Measurements from ENCODE around the gene RC3H1. TPM values are rescaled to one million over a fixed set of nuclear protein-coding genes. Genes with fewer than 3 reads are reported as not detected.
"Not testable (repeated sequence)": the region's sequence is repeated elsewhere in the genome, so short reads cannot be mapped to it uniquely, and the experiment has no call there.

RC3H1 gene
- total RNA-seq, 1 experiment from 2014 or later = 29.2 TPM

- no peak overlapping the region for H3K27ac Mint-ChIP-seq (ENCODE audit: unreplicated experiment)
- intact Hi-C loops (cut with micrococcal nuclease; ENCODE audit: unreplicated experiment) = loop anchor here (10.0 kb wide), 2 partner anchors 87 to 227 kb away; no protein-coding TSS in a partner anchor
- BruUV-seq (replicated peaks) = no TSS peak
These were observed 34.1 kb downstream of the RC3H1 start for GRCh38 chr1:173988068-173988467.

DNA sequence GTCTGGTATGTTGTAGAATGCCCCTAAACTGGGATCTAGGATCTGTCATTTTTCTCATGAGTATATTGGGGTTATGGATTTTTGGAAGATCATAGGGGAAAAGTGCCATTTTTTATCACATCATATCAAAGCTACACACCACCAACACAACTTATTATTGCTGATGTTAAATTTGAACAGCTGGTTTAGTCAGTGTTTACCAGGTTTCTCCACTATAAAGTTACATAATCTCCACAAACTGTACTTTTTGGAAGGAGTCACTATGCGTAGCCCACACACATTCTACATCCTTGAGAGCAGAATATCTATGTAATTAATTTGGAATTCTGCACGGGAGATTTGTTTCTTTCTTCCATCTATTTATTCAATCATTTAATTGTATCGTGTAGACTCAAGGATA, 35.2 kb downstream of the RC3H1 start:
- Mint-ChIP-seq H3K27me3 (ENCODE audit: insufficient read depth, unreplicated experiment) (no peaks in the 10 kb centered on the region), H3K4me1 (ENCODE audit: low read depth, unreplicated experiment) (no peaks in the 10 kb centered on the region), H3K27ac (ENCODE audit: unreplicated experiment) (no peak overlapping the region), H3K9me3 (ENCODE audit: unreplicated experiment) (no peaks in the 10 kb centered on the region), H3K36me3 (ENCODE audit: insufficient read depth, unreplicated experiment) (peaks cover 34% of the 10 kb centered on the region), H3K4me3 (ENCODE audit: unreplicated experiment) (no peak overlapping the region)
- no TSS peak for BruUV-seq (replicated peaks)
- Histone ChIP-seq H3K36me3 (ENCODE audit: control insufficient read depth, insufficient read depth, low read length) (peaks cover 2% of the 10 kb centered on the region), H3K9me3 (no peaks in the 10 kb centered on the region), H3K4me1 (no peaks in the 10 kb centered on the region), H3K27me3 (replicated peaks; ENCODE audit: control insufficient read depth, insufficient read depth, low read length) (no peaks in the 10 kb centered on the region), H3K4me3 (ENCODE audit: low read depth, low read length) (no peak overlapping the region)
- no peak for DNase-seq
- POLR2A ChIA-PET = no interaction called here
- CTCF ChIA-PET = no interaction called here
- intact Hi-C loops (cut with micrococcal nuclease; ENCODE audit: unreplicated experiment) = loop anchor here (10.0 kb wide), 2 partner anchors 88 to 228 kb away; no protein-coding TSS in a partner anchor
- TF ChIP-seq, protein P1, sequence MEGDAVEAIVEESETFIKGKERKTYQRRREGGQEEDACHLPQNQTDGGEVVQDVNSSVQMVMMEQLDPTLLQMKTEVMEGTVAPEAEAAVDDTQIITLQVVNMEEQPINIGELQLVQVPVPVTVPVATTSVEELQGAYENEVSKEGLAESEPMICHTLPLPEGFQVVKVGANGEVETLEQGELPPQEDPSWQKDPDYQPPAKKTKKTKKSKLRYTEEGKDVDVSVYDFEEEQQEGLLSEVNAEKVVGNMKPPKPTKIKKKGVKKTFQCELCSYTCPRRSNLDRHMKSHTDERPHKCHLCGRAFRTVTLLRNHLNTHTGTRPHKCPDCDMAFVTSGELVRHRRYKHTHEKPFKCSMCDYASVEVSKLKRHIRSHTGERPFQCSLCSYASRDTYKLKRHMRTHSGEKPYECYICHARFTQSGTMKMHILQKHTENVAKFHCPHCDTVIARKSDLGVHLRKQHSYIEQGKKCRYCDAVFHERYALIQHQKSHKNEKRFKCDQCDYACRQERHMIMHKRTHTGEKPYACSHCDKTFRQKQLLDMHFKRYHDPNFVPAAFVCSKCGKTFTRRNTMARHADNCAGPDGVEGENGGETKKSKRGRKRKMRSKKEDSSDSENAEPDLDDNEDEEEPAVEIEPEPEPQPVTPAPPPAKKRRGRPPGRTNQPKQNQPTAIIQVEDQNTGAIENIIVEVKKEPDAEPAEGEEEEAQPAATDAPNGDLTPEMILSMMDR (IDR thresholded peaks at IDR 0.05; ENCODE audit: insufficient read depth in 1 of 2, low read depth in 1 of 2, low read length in 1 of 2, severe bottlenecking in 1 of 2, unreplicated experiment in 1 of 2) = no peak

More at GRCh38 chr1:173988068-173988467, 34.1 kb downstream of the RC3H1 start:
- no peak overlapping the region for H3K4me3 ChIP-seq (ENCODE audit: low read depth, low read length)
- Mint-ChIP-seq H3K36me3 (ENCODE audit: insufficient read depth, unreplicated experiment) (peaks cover 43% of the 10 kb centered on the region), H3K27me3 (ENCODE audit: insufficient read depth, unreplicated experiment) (no peaks in the 10 kb centered on the region), H3K4me1 (ENCODE audit: low read depth, unreplicated experiment) (no peaks in the 10 kb centered on the region), H3K9me3 (ENCODE audit: unreplicated experiment) (no peaks in the 10 kb centered on the region), H3K4me3 (ENCODE audit: unreplicated experiment) (no peak overlapping the region)
- H3K4me1 ChIP-seq = no peaks in the 10 kb centered on the region
- no peaks in the 10 kb centered on the region for H3K27me3 ChIP-seq (replicated peaks; ENCODE audit: control insufficient read depth, insufficient read depth, low read length)
- TF ChIP-seq, protein P1 (IDR thresholded peaks at IDR 0.05; ENCODE audit: insufficient read depth in 1 of 2, low read depth in 1 of 2, low read length in 1 of 2, severe bottlenecking in 1 of 2, unreplicated experiment in 1 of 2) = no peak
- H3K9me3 ChIP-seq = no peaks in the 10 kb centered on the region
- ChIA-PET POLR2A (no interaction called here), CTCF (interaction anchor here (0.9 kb wide), 1 partner anchor 17 kb away, joined by 4 read pairs; no protein-coding TSS in a partner anchor)
- no peak for DNase-seq
- H3K36me3 ChIP-seq (ENCODE audit: control insufficient read depth, insufficient read depth, low read length) = peaks cover 2% of the 10 kb centered on the region

DNA sequence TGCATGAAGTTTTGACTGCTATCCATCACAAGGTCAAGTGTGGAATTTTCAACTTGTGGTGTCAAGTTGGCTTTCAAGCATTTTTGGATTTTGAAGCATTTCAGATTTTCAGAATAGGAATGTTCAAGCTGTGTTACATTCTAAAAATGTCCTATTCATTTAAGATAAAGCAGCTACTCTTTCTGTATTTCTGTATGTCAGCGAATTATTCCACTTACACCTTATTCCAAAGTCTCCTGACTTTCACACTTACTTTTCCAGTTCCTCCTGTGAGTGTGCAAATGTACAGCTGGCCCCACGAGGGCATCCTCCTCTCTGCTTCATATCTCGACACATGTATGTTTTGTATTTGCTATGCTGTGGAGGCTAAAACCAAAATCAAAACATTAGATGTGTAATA, 51.9 kb downstream of the RC3H1 start:
- H3K4me3 Mint-ChIP-seq (ENCODE audit: unreplicated experiment) = no peak overlapping the region
- peaks cover 6% of the 10 kb centered on the region for H3K4me1 Mint-ChIP-seq (ENCODE audit: low read depth, unreplicated experiment)
- no peak for DNase-seq
- H3K9me3 ChIP-seq = no peaks in the 10 kb centered on the region
- H3K9me3 Mint-ChIP-seq (ENCODE audit: unreplicated experiment) = no peaks in the 10 kb centered on the region
- H3K4me1 ChIP-seq = no peaks in the 10 kb centered on the region
- TF ChIP-seq, protein P1 (IDR thresholded peaks at IDR 0.05; ENCODE audit: insufficient read depth in 1 of 2, low read depth in 1 of 2, low read length in 1 of 2, severe bottlenecking in 1 of 2, unreplicated experiment in 1 of 2) = no peak
- no peaks in the 10 kb centered on the region for H3K27me3 Mint-ChIP-seq (ENCODE audit: insufficient read depth, unreplicated experiment)
- no TSS peak for BruUV-seq (replicated peaks)
- H3K4me3 ChIP-seq (ENCODE audit: low read depth, low read length) = no peak overlapping the region
- H3K27ac Mint-ChIP-seq (ENCODE audit: unreplicated experiment) = no peak overlapping the region
- H3K36me3 Mint-ChIP-seq (ENCODE audit: insufficient read depth, unreplicated experiment) = peaks cover 41% of the 10 kb centered on the region
- CTCF ChIA-PET = no interaction called here
- POLR2A ChIA-PET = interaction anchor here (0.6 kb wide), 1 partner anchor 102 kb away, joined by 3 read pairs; the partner anchor contains the start of genes GAS5 and ZBTB37
- no peaks in the 10 kb centered on the region for H3K36me3 ChIP-seq (ENCODE audit: control insufficient read depth, insufficient read depth, low read length)
- intact Hi-C loops (cut with micrococcal nuclease; ENCODE audit: unreplicated experiment) = no loop called here
- no peaks in the 10 kb centered on the region for H3K27me3 ChIP-seq (replicated peaks; ENCODE audit: control insufficient read depth, insufficient read depth, low read length)

GRCh38 chr1:173965896-173966295, 56.3 kb downstream of the RC3H1 start:
- H3K36me3 Mint-ChIP-seq (ENCODE audit: insufficient read depth, unreplicated experiment) = peaks cover 55% of the 10 kb centered on the region

More at GRCh38 chr1:173965896-173966295, 56.3 kb downstream of the RC3H1 start:
- intact Hi-C loops (cut with micrococcal nuclease; ENCODE audit: unreplicated experiment); H3K4me3 ChIP-seq (ENCODE audit: low read depth, low read length); H3K9me3 ChIP-seq; BruUV-seq (replicated peaks); H3K4me1 Mint-ChIP-seq (ENCODE audit: low read depth, unreplicated experiment); POLR2A ChIA-PET; H3K27ac Mint-ChIP-seq (ENCODE audit: unreplicated experiment); H3K4me3 Mint-ChIP-seq (ENCODE audit: unreplicated experiment); H3K9me3 Mint-ChIP-seq (ENCODE audit: unreplicated experiment); DNase-seq; H3K27me3 Mint-ChIP-seq (ENCODE audit: insufficient read depth, unreplicated experiment); H3K27me3 ChIP-seq (replicated peaks; ENCODE audit: control insufficient read depth, insufficient read depth, low read length); H3K4me1 ChIP-seq; H3K36me3 ChIP-seq (ENCODE audit: control insufficient read depth, insufficient read depth, low read length); CTCF ChIA-PET: not testable (repeated sequence)
